Stimulated activated CD4-positive, alpha-beta T cell treated with anti-CD3 and anti-CD28 coated beads, Interleukin-4, amount 100 ng/mL, for 24 hours (primary cell): ENCODE results near the gene TBCA.

Experiments
- DNase-seq: peaks from one replicate; pipeline ENCODE4 v3.0.0-alpha.2; 2020

TBCA gene

GRCh38 chr5:77775790-77776553 is at the start of gene TBCA:
TBCA (minus strand) TSS chr5:77776339; CDS start chr5:77776257, 82 bp downstream.
- peak; percentile 89 for DNase-seq

- DNase-seq: no peak
Measured at GRCh38 chr5:77824981-77825380, 48.8 kb upstream of the TBCA start.

GRCh38 chr5:77816686-77817085 is 40.5 kb upstream of the TBCA start:
- DNase-seq: no peak

- DNase-seq: no peak
Measured at GRCh38 chr5:77812926-77813589, 36.9 kb upstream of the TBCA start.

GRCh38 chr5:77806213-77806843 is 30.2 kb upstream of the TBCA start:
- DNase-seq: no peak

GRCh38 chr5:77798456-77798855 is 22.3 kb upstream of the TBCA start:
- DNase-seq: no peak

GRCh38 chr5:77797136-77797535 is 21.0 kb upstream of the TBCA start:
- DNase-seq: no peak

GRCh38 chr5:77795846-77796245 is 19.7 kb upstream of the TBCA start:
- no peak for DNase-seq

DNA sequence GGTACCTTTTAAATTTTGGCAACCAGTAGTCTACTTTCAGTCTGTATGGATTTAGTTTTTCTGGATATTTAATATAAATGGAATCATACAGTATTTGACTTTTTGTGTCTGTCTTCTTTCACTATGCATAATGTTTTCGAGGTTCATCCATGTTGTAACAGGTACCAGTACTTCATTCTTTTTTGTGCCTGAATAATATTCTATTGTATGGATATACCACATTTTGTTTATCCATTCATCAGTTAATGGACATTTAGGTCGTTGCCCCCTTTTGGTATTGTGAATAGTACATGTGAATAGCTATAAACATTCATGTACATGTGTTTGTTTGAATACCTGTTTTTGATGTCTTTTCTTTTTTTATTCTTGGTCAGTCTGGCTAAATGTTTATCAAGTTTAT is 19.1 kb upstream of the TBCA start:
- DNase-seq: no peak

GRCh38 chr5:77791926-77792325 is 15.8 kb upstream of the TBCA start:
- DNase-seq: no peak

DNA sequence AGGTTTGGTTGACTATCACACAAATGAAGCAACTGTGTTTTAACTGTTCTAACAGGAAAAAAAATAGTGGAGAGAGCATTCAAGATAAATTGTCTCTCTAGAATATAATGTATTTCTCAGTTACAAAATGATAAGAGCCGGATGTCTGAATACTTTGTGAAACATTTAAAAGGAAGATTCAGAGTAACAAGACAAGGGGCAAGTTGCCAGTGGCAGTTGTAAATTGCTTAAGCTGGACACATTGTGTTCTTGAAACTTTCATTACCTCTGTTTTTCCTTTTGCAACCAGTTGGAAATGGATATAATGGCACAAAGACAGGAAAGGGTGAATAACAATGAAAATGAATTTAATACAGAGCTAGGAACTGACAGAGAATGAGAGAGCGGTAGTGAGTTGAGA is 15.2 kb upstream of the TBCA start:
- DNase-seq: no peak

GRCh38 chr5:77785229-77785628 is 9.1 kb upstream of the TBCA start:
- no peak for DNase-seq

DNA sequence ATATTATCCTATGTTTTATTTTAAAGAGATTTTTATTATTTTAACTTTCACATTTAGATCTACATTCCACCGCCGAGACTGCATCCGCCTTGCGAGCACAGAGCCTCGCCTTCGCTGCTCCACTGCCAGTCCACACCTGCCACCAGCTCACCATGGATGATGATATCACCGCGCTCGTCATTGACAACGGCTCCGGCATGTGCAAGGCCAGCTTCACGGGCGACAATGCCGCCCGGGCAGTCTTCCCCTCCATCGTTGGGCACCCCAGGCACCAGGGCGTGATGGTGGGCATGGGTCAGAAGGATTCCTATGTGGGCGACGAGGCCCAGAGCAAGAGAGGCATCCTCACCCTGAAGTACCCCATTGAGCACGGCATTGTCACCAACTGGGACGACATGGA is 8.6 kb upstream of the TBCA start:
- no peak for DNase-seq

GRCh38 chr5:77781076-77781475 is 4.9 kb upstream of the TBCA start:
- no peak for DNase-seq

GRCh38 chr5:77778881-77779438 is 2.8 kb upstream of the TBCA start:
- no peak for DNase-seq

DNA sequence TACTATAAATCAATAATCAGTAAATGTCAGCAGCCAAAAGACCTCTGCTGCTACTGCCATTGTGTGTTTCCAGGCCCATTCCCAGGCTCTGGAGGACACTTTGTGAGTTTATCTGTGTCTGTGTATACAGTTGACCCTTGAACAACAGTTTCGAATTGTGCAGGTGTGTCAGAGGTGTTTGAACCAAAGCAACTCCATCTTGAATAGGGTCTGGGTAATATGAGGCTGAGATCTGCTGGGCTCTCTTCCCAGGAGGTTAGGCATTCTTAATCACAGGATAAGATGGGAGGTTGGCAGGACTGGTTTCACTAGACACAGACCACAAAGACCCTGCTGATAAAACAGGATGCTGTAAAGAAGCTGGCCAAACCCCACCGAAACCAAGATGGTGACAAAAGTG is 2.3 kb upstream of the TBCA start:
- DNase-seq: no peak

- DNase-seq: no peak
Measured at GRCh38 chr5:77777911-77778310, 1.8 kb upstream of the TBCA start.

DNA sequence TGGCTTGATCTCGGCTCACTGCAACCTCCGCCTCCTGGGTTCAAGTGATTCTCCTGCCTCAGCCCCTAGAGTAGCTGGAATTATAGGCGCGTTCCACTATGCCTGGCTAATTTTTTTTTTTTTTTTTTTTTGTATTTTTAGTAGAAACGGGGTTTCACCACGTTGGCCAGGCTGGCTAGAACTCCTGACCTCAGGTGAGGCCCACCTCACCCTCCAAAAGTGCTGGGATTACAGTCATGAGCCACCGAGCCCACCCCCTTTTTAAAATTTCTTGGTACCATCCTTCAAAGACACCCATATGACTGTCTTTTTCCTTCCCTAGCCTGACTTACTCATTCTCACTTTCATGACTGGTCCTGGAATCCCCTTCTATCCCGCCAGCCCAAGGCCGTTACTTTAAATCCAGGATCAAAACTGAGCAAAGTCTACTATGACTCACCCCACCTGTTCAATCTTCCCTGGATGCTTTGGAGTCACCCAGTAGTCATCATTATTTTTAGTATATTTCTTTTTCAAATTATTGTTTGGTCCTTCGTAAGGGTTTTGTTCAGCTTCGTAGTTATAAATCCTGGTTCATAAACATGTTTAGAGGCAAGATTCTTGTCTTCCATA is 1.2 kb upstream of the TBCA start:
- no peak for DNase-seq

- no peak for DNase-seq
Measured at GRCh38 chr5:77776554-77777206, 541 bp upstream of the TBCA start.

DNA sequence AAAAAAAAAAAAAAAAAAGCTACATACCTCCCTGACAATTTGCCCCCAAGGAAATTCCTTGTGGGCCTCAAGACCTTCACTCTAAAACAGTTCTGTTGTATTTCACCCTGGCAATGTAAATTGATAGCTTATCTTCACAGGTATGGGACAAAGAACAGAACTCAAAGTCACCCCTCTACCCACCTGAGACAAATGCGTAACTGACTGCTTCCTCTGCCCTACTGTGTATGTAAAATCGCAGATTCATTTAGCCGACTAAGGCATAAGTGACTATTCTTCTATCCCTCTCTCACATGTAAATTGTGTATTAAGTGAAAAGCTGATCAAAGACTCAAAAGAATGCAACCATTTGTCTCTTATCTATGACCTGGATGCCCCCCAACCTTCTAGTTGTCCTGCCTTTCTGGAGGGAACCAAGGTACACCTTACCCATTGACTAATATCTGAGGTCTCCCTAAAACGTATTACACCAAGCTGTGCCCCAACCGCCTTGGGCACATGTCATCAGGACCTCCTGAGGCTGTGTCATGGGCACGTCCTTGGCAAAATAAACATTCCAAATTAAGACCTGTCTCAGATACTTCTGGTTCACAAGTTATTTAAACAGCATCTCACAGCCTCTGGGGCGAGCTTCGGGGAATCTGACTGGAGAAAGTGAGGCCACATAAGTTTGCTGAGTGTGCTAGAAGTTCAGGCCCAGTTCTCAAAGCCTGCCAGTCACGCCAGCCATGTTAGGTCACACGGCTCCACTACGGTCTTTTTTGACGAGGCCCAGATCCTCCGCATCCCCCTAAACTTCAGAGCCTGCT is 954 bp downstream of the TBCA start:
- DNase-seq: no peak

- no peak for DNase-seq
Measured at GRCh38 chr5:77773734-77774280, 2.3 kb downstream of the TBCA start.

GRCh38 chr5:77772729-77773128 is 3.4 kb downstream of the TBCA start:
- no peak for DNase-seq
